ENCODE results near the gene GRIN2C.

DNA sequence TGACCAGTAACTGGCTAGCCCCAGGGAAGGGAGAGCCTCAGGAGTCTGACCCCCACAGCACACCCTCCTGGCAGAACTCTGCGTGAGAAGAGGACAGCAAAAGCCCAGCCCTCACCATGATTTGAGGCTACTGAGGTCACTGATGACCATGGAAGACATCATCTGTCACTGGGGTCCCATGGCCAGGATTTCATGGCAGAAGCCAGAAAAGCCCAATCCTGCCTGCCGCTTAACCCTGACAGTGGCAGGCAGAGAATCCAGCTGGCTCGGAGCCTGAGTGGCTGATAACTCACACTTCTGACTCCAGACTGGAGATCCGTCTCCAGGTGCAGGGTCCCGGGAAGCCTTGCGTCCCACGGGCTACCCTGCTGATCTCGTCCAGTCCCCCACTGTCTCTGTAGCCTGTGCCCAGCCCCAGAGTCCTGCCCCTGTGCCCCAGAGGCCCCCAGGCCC is 17.5 kb downstream of the GRIN2C start:
- TF ChIP-seq, protein P1, sequence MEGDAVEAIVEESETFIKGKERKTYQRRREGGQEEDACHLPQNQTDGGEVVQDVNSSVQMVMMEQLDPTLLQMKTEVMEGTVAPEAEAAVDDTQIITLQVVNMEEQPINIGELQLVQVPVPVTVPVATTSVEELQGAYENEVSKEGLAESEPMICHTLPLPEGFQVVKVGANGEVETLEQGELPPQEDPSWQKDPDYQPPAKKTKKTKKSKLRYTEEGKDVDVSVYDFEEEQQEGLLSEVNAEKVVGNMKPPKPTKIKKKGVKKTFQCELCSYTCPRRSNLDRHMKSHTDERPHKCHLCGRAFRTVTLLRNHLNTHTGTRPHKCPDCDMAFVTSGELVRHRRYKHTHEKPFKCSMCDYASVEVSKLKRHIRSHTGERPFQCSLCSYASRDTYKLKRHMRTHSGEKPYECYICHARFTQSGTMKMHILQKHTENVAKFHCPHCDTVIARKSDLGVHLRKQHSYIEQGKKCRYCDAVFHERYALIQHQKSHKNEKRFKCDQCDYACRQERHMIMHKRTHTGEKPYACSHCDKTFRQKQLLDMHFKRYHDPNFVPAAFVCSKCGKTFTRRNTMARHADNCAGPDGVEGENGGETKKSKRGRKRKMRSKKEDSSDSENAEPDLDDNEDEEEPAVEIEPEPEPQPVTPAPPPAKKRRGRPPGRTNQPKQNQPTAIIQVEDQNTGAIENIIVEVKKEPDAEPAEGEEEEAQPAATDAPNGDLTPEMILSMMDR (conservative IDR thresholded peaks at IDR 0.05), result no peak
- TF ChIP-seq EZH2 (IDR thresholded peaks at IDR 0.05; ENCODE audit: low read depth), result no peak

Data from PC-9 (cell line).